GM18505 (cell line): Measurements from ENCODE around the gene B3GNT9.

ENCODE experiments used
- ATAC-seq: cut with Tn5 transposase; IDR thresholded peaks from one replicate; pipeline ENCODE4 v1.9.1; 2021; ENCODE audit not compliant: unreplicated experiment
- POLR2A ChIP-seq: IDR thresholded peaks from 4 replicates; pipeline ENCODE4 v1.6.1; 2011; ENCODE audit warnings: borderline replicate concordance; ENCODE audit not compliant: insufficient read depth, insufficient read length; ENCODE audit errors: extremely low read depth

The B3GNT9 gene

DNA sequence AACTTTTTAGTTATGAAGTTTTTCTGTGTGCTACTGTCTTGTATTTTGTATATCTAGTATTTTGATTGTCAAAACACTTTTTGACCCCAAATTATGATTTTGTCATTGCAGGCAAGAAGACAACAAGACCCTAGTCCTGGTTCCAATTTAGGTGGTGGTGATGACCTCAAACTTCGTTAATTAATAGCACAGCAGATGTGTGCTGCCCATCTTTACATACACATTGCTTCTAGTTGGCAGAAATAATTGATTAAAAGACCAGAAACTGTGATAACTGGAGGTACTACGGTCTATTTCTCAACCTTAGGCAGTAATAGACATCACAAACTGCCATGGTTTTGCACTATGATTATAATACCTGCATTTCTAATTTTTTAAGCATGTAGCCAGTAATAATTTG, 52.2 kb downstream of the B3GNT9 start:
- TF ChIP-seq POLR2A = no peak
- ATAC-seq = no peak
